Measurements from ENCODE around the gene FAM168B.
"Not testable (repeated sequence)": the region's sequence is repeated elsewhere in the genome, so short reads cannot be mapped to it uniquely, and the experiment has no call there.

DNA sequence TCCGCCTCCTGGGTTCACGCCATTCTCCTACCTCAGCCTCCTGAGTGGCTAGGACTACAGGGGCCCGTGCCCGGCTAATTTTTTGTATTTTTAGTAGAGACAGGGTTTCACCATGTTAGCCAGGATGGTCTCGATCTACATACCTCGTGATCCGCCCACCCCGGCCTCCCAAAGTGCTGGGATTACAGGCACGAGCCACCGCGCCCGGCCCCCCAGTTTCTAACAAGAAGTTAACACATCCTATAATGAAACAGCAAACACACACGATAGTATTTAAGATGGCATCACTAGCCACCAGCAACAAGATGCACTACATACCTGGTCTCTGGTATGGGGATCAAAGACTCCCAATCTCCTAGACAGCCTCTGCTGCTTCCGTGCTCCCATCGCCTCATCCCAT lies 17.7 kb downstream of the FAM168B start:
- TF ChIP-seq, protein P1, sequence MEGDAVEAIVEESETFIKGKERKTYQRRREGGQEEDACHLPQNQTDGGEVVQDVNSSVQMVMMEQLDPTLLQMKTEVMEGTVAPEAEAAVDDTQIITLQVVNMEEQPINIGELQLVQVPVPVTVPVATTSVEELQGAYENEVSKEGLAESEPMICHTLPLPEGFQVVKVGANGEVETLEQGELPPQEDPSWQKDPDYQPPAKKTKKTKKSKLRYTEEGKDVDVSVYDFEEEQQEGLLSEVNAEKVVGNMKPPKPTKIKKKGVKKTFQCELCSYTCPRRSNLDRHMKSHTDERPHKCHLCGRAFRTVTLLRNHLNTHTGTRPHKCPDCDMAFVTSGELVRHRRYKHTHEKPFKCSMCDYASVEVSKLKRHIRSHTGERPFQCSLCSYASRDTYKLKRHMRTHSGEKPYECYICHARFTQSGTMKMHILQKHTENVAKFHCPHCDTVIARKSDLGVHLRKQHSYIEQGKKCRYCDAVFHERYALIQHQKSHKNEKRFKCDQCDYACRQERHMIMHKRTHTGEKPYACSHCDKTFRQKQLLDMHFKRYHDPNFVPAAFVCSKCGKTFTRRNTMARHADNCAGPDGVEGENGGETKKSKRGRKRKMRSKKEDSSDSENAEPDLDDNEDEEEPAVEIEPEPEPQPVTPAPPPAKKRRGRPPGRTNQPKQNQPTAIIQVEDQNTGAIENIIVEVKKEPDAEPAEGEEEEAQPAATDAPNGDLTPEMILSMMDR (IDR thresholded peaks at IDR 0.05): not testable (repeated sequence)
- not testable (repeated sequence) for TF ChIP-seq POLR2A (IDR thresholded peaks at IDR 0.05)
